Stimulated activated naive CD8-positive, alpha-beta T cell treated with anti-CD3 and anti-CD28 coated beads, Interleukin-15, Interleukin-2, amounts not matched to agents 100 ng/mL and 50 ng/mL, for 24 hours (primary cell): ENCODE measurements around the gene LRP5.
"Not testable (repeated sequence)": the region's sequence is repeated elsewhere in the genome, so short reads cannot be mapped to it uniquely, and the experiment has no call there.

Experiments used
- H3K27ac Mint-ChIP-seq: one replicate; pipeline ENCODE4 v1.8.0; 2021; ENCODE audit warnings: mild to moderate bottlenecking, mixed read lengths
- H3K27me3 Mint-ChIP-seq: one replicate; pipeline ENCODE4 v1.8.0; 2021; ENCODE audit warnings: mixed read lengths
- H3K36me3 Mint-ChIP-seq: one replicate; pipeline ENCODE4 v1.8.0; 2021; ENCODE audit warnings: low read depth, mixed read lengths
- H3K4me1 Mint-ChIP-seq: one replicate; pipeline ENCODE4 v1.8.0; 2021; ENCODE audit warnings: low read depth, mixed read lengths
- H3K4me3 Mint-ChIP-seq: one replicate; pipeline ENCODE4 v1.8.0; 2021; ENCODE audit warnings: mild to moderate bottlenecking, mixed read lengths
- H3K9me3 Mint-ChIP-seq: one replicate; pipeline ENCODE4 v1.8.0; 2021; ENCODE audit warnings: mixed read lengths

The LRP5 gene

GRCh38 chr11:68424101-68424632, 111.8 kb downstream of the LRP5 start:
- Mint-ChIP-seq H3K36me3 (peaks cover 14% of the 10 kb centered on the region), H3K4me1 (no peaks in the 10 kb centered on the region), H3K9me3 (peaks cover 2% of the 10 kb centered on the region), H3K4me3 (no peak overlapping the region), H3K27ac (no peak overlapping the region), H3K27me3 (no peaks in the 10 kb centered on the region)

GRCh38 chr11:68424981-68425865, 112.8 kb downstream of the LRP5 start:
- Mint-ChIP-seq H3K27me3 (no peaks in the 10 kb centered on the region), H3K9me3 (peaks cover 8% of the 10 kb centered on the region), H3K4me3 (no peak overlapping the region), H3K27ac (no peak overlapping the region), H3K36me3 (peaks cover 24% of the 10 kb centered on the region), H3K4me1 (no peaks in the 10 kb centered on the region)

GRCh38 chr11:68425866-68426380, 113.5 kb downstream of the LRP5 start:
- Mint-ChIP-seq H3K4me1 (no peaks in the 10 kb centered on the region), H3K36me3 (peaks cover 26% of the 10 kb centered on the region), H3K27me3 (no peaks in the 10 kb centered on the region), H3K9me3 (peaks cover 8% of the 10 kb centered on the region), H3K4me3 (no peak overlapping the region), H3K27ac (no peak overlapping the region)

- peaks cover 26% of the 10 kb centered on the region for H3K36me3 Mint-ChIP-seq
- no peaks in the 10 kb centered on the region for H3K4me1 Mint-ChIP-seq
- H3K27me3 Mint-ChIP-seq, result no peaks in the 10 kb centered on the region
- no peak overlapping the region for H3K27ac Mint-ChIP-seq
- H3K9me3 Mint-ChIP-seq, result peaks cover 8% of the 10 kb centered on the region
- H3K4me3 Mint-ChIP-seq, result no peak overlapping the region
Observed at GRCh38 chr11:68429661-68430060, 117.3 kb downstream of the LRP5 start.

- H3K4me3 Mint-ChIP-seq, result no peak overlapping the region
- no peak overlapping the region for H3K27ac Mint-ChIP-seq
- no peaks in the 10 kb centered on the region for H3K27me3 Mint-ChIP-seq
- H3K4me1 Mint-ChIP-seq, result no peaks in the 10 kb centered on the region
- peaks cover 8% of the 10 kb centered on the region for H3K9me3 Mint-ChIP-seq
- peaks cover 26% of the 10 kb centered on the region for H3K36me3 Mint-ChIP-seq
Observed at GRCh38 chr11:68430384-68430783, 118.0 kb downstream of the LRP5 start.

GRCh38 chr11:68430801-68431200, 118.4 kb downstream of the LRP5 start:
- no peak overlapping the region for H3K4me3 Mint-ChIP-seq
- no peaks in the 10 kb centered on the region for H3K4me1 Mint-ChIP-seq
- peaks cover 26% of the 10 kb centered on the region for H3K36me3 Mint-ChIP-seq
- peaks cover 8% of the 10 kb centered on the region for H3K9me3 Mint-ChIP-seq
- no peaks in the 10 kb centered on the region for H3K27me3 Mint-ChIP-seq
- no peak overlapping the region for H3K27ac Mint-ChIP-seq

- Mint-ChIP-seq H3K27ac (no peak overlapping the region), H3K4me3 (no peak overlapping the region), H3K36me3 (peaks cover 26% of the 10 kb centered on the region), H3K27me3 (no peaks in the 10 kb centered on the region), H3K4me1 (no peaks in the 10 kb centered on the region), H3K9me3 (peaks cover 8% of the 10 kb centered on the region)
Observed at GRCh38 chr11:68431984-68432645, 119.7 kb downstream of the LRP5 start.

- Mint-ChIP-seq H3K27me3 (no peaks in the 10 kb centered on the region), H3K36me3 (peaks cover 26% of the 10 kb centered on the region), H3K9me3 (peaks cover 8% of the 10 kb centered on the region), H3K4me1 (no peaks in the 10 kb centered on the region), H3K4me3 (no peak overlapping the region), H3K27ac (no peak overlapping the region)
Observed at GRCh38 chr11:68432874-68433273, 120.5 kb downstream of the LRP5 start.

- no peak overlapping the region for H3K27ac Mint-ChIP-seq
- H3K9me3 Mint-ChIP-seq, result peaks cover 8% of the 10 kb centered on the region
- H3K27me3 Mint-ChIP-seq, result no peaks in the 10 kb centered on the region
- no peak overlapping the region for H3K4me3 Mint-ChIP-seq
- peaks cover 20% of the 10 kb centered on the region for H3K36me3 Mint-ChIP-seq
- no peaks in the 10 kb centered on the region for H3K4me1 Mint-ChIP-seq
Observed at GRCh38 chr11:68433541-68433940, 121.2 kb downstream of the LRP5 start.

GRCh38 chr11:68434159-68434558, 121.8 kb downstream of the LRP5 start:
- not testable (repeated sequence) for H3K9me3 Mint-ChIP-seq, H3K27me3 Mint-ChIP-seq, H3K27ac Mint-ChIP-seq, H3K4me1 Mint-ChIP-seq, H3K4me3 Mint-ChIP-seq
- peaks cover 16% of the 10 kb centered on the region for H3K36me3 Mint-ChIP-seq

- no peaks in the 10 kb centered on the region for H3K4me1 Mint-ChIP-seq
- H3K9me3 Mint-ChIP-seq, result no peaks in the 10 kb centered on the region
- H3K4me3 Mint-ChIP-seq, result no peak overlapping the region
- H3K36me3 Mint-ChIP-seq, result no peaks in the 10 kb centered on the region
- no peaks in the 10 kb centered on the region for H3K27me3 Mint-ChIP-seq
- H3K27ac Mint-ChIP-seq, result no peak overlapping the region
Observed at GRCh38 chr11:68436162-68436888, 123.9 kb downstream of the LRP5 start.

GRCh38 chr11:68436985-68437926, 124.9 kb downstream of the LRP5 start:
- H3K4me1 Mint-ChIP-seq, result peaks cover 7% of the 10 kb centered on the region
- no peaks in the 10 kb centered on the region for H3K9me3 Mint-ChIP-seq
- H3K27me3 Mint-ChIP-seq, result no peaks in the 10 kb centered on the region
- no peak overlapping the region for H3K4me3 Mint-ChIP-seq
- no peak overlapping the region for H3K27ac Mint-ChIP-seq
- H3K36me3 Mint-ChIP-seq, result no peaks in the 10 kb centered on the region

- Mint-ChIP-seq H3K4me3 (no peak overlapping the region), H3K27me3 (no peaks in the 10 kb centered on the region), H3K36me3 (no peaks in the 10 kb centered on the region), H3K27ac (no peak overlapping the region), H3K9me3 (no peaks in the 10 kb centered on the region), H3K4me1 (peaks cover 7% of the 10 kb centered on the region)
Observed at GRCh38 chr11:68437927-68438657, 125.7 kb downstream of the LRP5 start.
